Measurements from ENCODE around the gene ITPRIPL1.

DNA sequence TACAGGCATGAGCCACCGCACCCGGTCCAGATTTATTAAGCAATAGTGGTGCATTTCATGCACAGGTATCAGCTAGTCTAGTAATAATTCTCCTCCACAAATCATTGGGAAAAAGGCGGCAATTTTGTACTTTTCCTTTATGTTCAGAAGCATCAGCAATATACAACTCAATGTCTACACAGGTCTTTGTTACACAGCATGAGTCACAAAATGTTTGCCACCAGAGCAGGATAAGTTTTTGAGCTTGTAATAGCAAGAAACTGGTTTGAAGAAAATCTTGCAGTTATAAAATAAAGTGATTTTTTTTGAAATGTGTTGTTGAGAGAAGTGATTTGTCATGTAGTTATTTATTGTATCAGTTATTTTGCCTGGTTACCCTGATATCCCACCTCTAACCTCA lies 4.8 kb upstream of the ITPRIPL1 start:
- no peak for TF ChIP-seq EZH2 (IDR thresholded peaks at IDR 0.05; ENCODE audit: low read length, unreplicated experiment)
- TF ChIP-seq CTCF (conservative IDR thresholded peaks at IDR 0.05; ENCODE audit: low read depth, low read length), result no peak
- TF ChIP-seq EZH2phosphoT487 (IDR thresholded peaks at IDR 0.05; ENCODE audit: borderline replicate concordance, low read length), result no peak

Measured in PC-3 (cell line).